ENCODE results near the gene IRGC. TPM values are rescaled to one million over a fixed set of nuclear protein-coding genes. Genes with fewer than 3 reads are reported as not detected.

IRGC gene
- total RNA-seq, 4 donors from 2014 or later = not detected

GRCh38 chr19:43674596-43674995 is 41.3 kb upstream of the IRGC start:
- Histone ChIP-seq H3K27me3 (no peaks in the 10 kb centered on the region), H3K36me3 (no peaks in the 10 kb centered on the region), H3K4me3 (no peak overlapping the region), H3K27ac (peak overlapping the region; percentile 81 to 91 (median 84)), H3K4me1 (peaks cover 12 to 33% (median 20%) of the 10 kb centered on the region in 4 donors), H3K9me3 (no peaks in the 10 kb centered on the region)
- no peak for DNase-seq
- TF ChIP-seq POLR2A (IDR thresholded peaks at IDR 0.05) (no peak), POLR2AphosphoS5 (IDR thresholded peaks at IDR 0.05) (no peak)
- WGBS, 2 donors (ENCODE audit: low coverage in 1 of 2) = 37 to 93% methylated on average over 2 to 3 of the region's 3 CpGs
- intact Hi-C loops (cut with DNase I; ENCODE audit: low total_unique reads) = no loop called here
- in situ Hi-C loops (cut with MboI; ENCODE audit: low pct_ligation_motif_present in 1 of 4, low pct_unique_long_range_greater_than_20kb in 1 of 4, low sequenced_read_pairs in 3 of 4) = no loop called here

GRCh38 chr19:43675269-43675879 is 40.5 kb upstream of the IRGC start:
- H3K27me3 ChIP-seq = no peaks in the 10 kb centered on the region
- TF ChIP-seq POLR2AphosphoS5 (IDR thresholded peaks at IDR 0.05) (peak; percentile 44 to 79 (median 70)), CTCF (IDR thresholded peaks at IDR 0.05) (no peak), POLR2A (IDR thresholded peaks at IDR 0.05) (peak; percentile 89), EP300 (IDR thresholded peaks at IDR 0.05; ENCODE audit: low read depth) (no peak)
- peak overlapping the region in 1 of 4 donors; percentile 29 for H3K4me3 ChIP-seq
- peak overlapping the region; percentile 81 to 91 (median 84) for H3K27ac ChIP-seq
- intact Hi-C loops (cut with DNase I; ENCODE audit: low total_unique reads) (no loop called here), in situ Hi-C loops (cut with MboI; ENCODE audit: low pct_ligation_motif_present in 1 of 4, low pct_unique_long_range_greater_than_20kb in 1 of 4, low sequenced_read_pairs in 3 of 4) (no loop called here)
- DNase-seq = peak; percentile 90
- H3K36me3 ChIP-seq = no peaks in the 10 kb centered on the region
- H3K4me1 ChIP-seq = peaks cover 11 to 25% (median 18%) of the 10 kb centered on the region in 4 donors
- 13 to 17% methylated on average over 2 to 8 of the region's 8 CpGs for WGBS, 2 donors (ENCODE audit: low coverage in 1 of 2)
- H3K9me3 ChIP-seq = no peaks in the 10 kb centered on the region

GRCh38 chr19:43675906-43676305 is 40.0 kb upstream of the IRGC start:
- Histone ChIP-seq H3K36me3 (no peaks in the 10 kb centered on the region), H3K27ac (peak overlapping the region; percentile 81 to 91 (median 84)), H3K4me3 (no peak overlapping the region), H3K9me3 (no peaks in the 10 kb centered on the region), H3K27me3 (no peaks in the 10 kb centered on the region), H3K4me1 (peaks cover 8 to 22% (median 16%) of the 10 kb centered on the region in 4 donors)
- no peak for TF ChIP-seq CTCF (IDR thresholded peaks at IDR 0.05)
- no peak for TF ChIP-seq POLR2A (IDR thresholded peaks at IDR 0.05)
- TF ChIP-seq EP300 (IDR thresholded peaks at IDR 0.05; ENCODE audit: low read depth) = no peak
- TF ChIP-seq POLR2AphosphoS5 (IDR thresholded peaks at IDR 0.05) = no peak
- DNase-seq = no peak
- 80 to 88% methylated on average over 3 to 11 of the region's 11 CpGs for WGBS, 2 donors (ENCODE audit: low coverage in 1 of 2)
- in situ Hi-C loops (cut with MboI; ENCODE audit: low pct_ligation_motif_present in 1 of 4, low pct_unique_long_range_greater_than_20kb in 1 of 4, low sequenced_read_pairs in 3 of 4) (no loop called here), intact Hi-C loops (cut with DNase I; ENCODE audit: low total_unique reads) (no loop called here)

GRCh38 chr19:43678512-43679261 is 37.2 kb upstream of the IRGC start:
- Histone ChIP-seq H3K4me1 (peaks cover 8 to 22% (median 16%) of the 10 kb centered on the region in 4 donors), H3K9me3 (no peaks in the 10 kb centered on the region), H3K36me3 (no peaks in the 10 kb centered on the region), H3K27me3 (no peaks in the 10 kb centered on the region), H3K4me3 (no peak overlapping the region), H3K27ac (peak overlapping the region; percentile 65 to 82 (median 78))
- TF ChIP-seq POLR2A (IDR thresholded peaks at IDR 0.05) (no peak), EP300 (IDR thresholded peaks at IDR 0.05; ENCODE audit: low read depth) (no peak), CTCF (IDR thresholded peaks at IDR 0.05) (no peak), POLR2AphosphoS5 (IDR thresholded peaks at IDR 0.05) (no peak)
- intact Hi-C loops (cut with DNase I; ENCODE audit: low total_unique reads) (no loop called here), in situ Hi-C loops (cut with MboI; ENCODE audit: low pct_ligation_motif_present in 1 of 4, low pct_unique_long_range_greater_than_20kb in 1 of 4, low sequenced_read_pairs in 3 of 4) (no loop called here)
- no peak for DNase-seq
- WGBS, 2 donors (ENCODE audit: low coverage in 1 of 2) = 84 to 94% methylated on average over 5 to 11 of the region's 11 CpGs

Data from transverse colon (tissue), 4 donors.